GM12878 (cell line): ENCODE measurements around the gene ASXL2. TPM values are rescaled to one million over a fixed set of nuclear protein-coding genes. Genes with fewer than 3 reads are reported as not detected.

Experiments
- ATAC-seq: fragments of 200-7000 bp; cut with Tn5 transposase; 3 replicates; pipeline ENCODE4 v1.9.1; 2020; ENCODE audit warnings: mild to moderate bottlenecking, moderate library complexity
- BruUV-seq: library from RNA; stranded (reverse); fragments of 400-500 nt; replicated peaks from 2 replicates; lab custom pipeline; 2021; lab: Mats Ljungman, UMichigan
- CTCF ChIA-PET: fragments of 300-600 bp; sonication (Branson Sonifier 250); formaldehyde crosslinking; extraction: SDS; loops from one replicate; lab custom pipeline; 2021; ENCODE audit warnings: inconsistent platforms; lab: Yijun Ruan, JAX
- POLR2A ChIA-PET: fragments of 350-600 bp; formaldehyde crosslinking; extraction: SDS; loops from one replicate; lab custom pipeline; 2021; ENCODE audit warnings: inconsistent platforms; lab: Charles Lee
- RAD21 ChIA-PET: fragments of 300-600 bp; sonication (Branson Sonifier 250); formaldehyde crosslinking; loops from one replicate; lab custom pipeline; 2023; ENCODE audit warnings: antibody characterized with exemption; ENCODE audit not compliant: unreplicated experiment; lab: Charles Lee
- SMC1A ChIA-PET: fragments of 300-600 bp; sonication (Branson Sonifier 250); formaldehyde crosslinking; loops from one replicate; lab custom pipeline; 2023; ENCODE audit not compliant: unreplicated experiment, uncharacterized antibody; lab: Charles Lee
- DNase-seq: peaks from one replicate; pipeline ENCODE4 v3.0.0-alpha.2; 2011; ENCODE audit warnings: low read depth, low spot score
- FAIRE-seq: peaks from 3 replicates; lab custom pipeline; 2011; peaks lifted over from hg19 to GRCh38; lab: Jason Lieb, UNC
- H2AFZ ChIP-seq: 2 replicates; pipeline ENCODE4 v1.6.0; 2011; ENCODE audit warnings: low read depth, low read length, control low read depth; ENCODE audit not compliant: control insufficient read depth
- H3K27ac ChIP-seq: 2 replicates; pipeline ENCODE4 v1.5.1; 2011; ENCODE audit warnings: control low read depth; ENCODE audit not compliant: control insufficient read depth, insufficient read depth
- H3K27me3 ChIP-seq, 2 experiments: replicated peaks in 1 of 2; 2 replicates each; pipeline versions ENCODE4 v1.6.0 to v1.6.1; 2011; ENCODE audit warnings: low read length in 1 of 2; ENCODE audit not compliant: control insufficient read depth in 2 of 2, insufficient read depth in 2 of 2
- H3K36me3 ChIP-seq, 2 experiments: 2 replicates each; pipeline ENCODE4 v1.5.1; 2011; ENCODE audit warnings: low read length in 1 of 2; ENCODE audit not compliant: control insufficient read depth in 2 of 2, insufficient read depth in 2 of 2
- H3K4me1 ChIP-seq: 2 replicates; pipeline ENCODE4 v1.6.1; 2011; ENCODE audit warnings: mild to moderate bottlenecking, low read length, moderate library complexity, mixed read lengths; ENCODE audit not compliant: control insufficient read depth, insufficient read depth
- H3K4me2 ChIP-seq: 2 replicates; pipeline ENCODE4 v1.6.0; 2011; ENCODE audit warnings: control low read depth; ENCODE audit not compliant: control insufficient read depth, insufficient read depth
- H3K4me3 ChIP-seq: fragments of 200-600 bp; sonication (generic); 2 replicates; pipeline ENCODE4 v1.5.1; 2016
- H3K79me2 ChIP-seq: 2 replicates; pipeline ENCODE4 v1.6.0; 2011; ENCODE audit warnings: low read length; ENCODE audit not compliant: control insufficient read depth, insufficient read depth
- H3K9ac ChIP-seq: 2 replicates; pipeline ENCODE4 v1.8.0; 2011; ENCODE audit warnings: low read length, control low read depth, mixed read lengths; ENCODE audit not compliant: control insufficient read depth, insufficient read depth
- H3K9me3 ChIP-seq: replicated peaks from 3 replicates; pipeline ENCODE4 v1.5.1; 2011; ENCODE audit warnings: mild to moderate bottlenecking, low read length; ENCODE audit not compliant: control insufficient read depth, insufficient read depth
- H4K20me1 ChIP-seq: 2 replicates; pipeline ENCODE4 v1.6.0; 2011; ENCODE audit not compliant: control insufficient read depth, insufficient read depth
- EED ChIP-seq: sonication (generic); IDR thresholded peaks from 2 replicates; pipeline ENCODE4 v1.6.1; 2016; ENCODE audit warnings: antibody characterized with exemption, low read depth
- HCFC1 ChIP-seq: fragments of 150-350 bp; IDR thresholded peaks from 2 replicates; pipeline ENCODE4 v1.6.1; 2014; ENCODE audit warnings: low read length
- MTA3 ChIP-seq: IDR thresholded peaks from 2 replicates; pipeline ENCODE4 v1.6.1; 2012; ENCODE audit warnings: low read length, inconsistent platforms, borderline replicate concordance
- RAD21 ChIP-seq: IDR thresholded peaks from 2 replicates; pipeline ENCODE4 v1.6.1; 2011; ENCODE audit warnings: mild to moderate bottlenecking, low read depth, low read length, moderate library complexity; ENCODE audit not compliant: insufficient read depth
- SIX5 ChIP-seq: IDR thresholded peaks from 2 replicates; pipeline ENCODE4 v1.6.1; 2011; ENCODE audit warnings: mild to moderate bottlenecking, low read depth, low read length, moderate library complexity; ENCODE audit not compliant: severe bottlenecking
- STAT3 ChIP-seq: IDR thresholded peaks from 2 replicates; pipeline ENCODE4 v1.6.1; 2011; ENCODE audit warnings: low read depth, low read length, improper control_type of control experiment
- WGBS: methylation state at CpG from one replicate; pipeline ENCODE4 v1.1.6; 2016; ENCODE audit warnings: low lambda C conversion rate; ENCODE audit not compliant: insufficient replicate concordance, insufficient coverage; ENCODE audit errors: missing lambda C conversion rate; 5-methylcytosine and 5-hydroxymethylcytosine counted together
- in situ Hi-C: fragments of 300-500 bp; cut with MboI; formaldehyde crosslinking; loops from 9 replicates; pipeline ENCODE4 v1.14.3; 2018; ENCODE audit warnings: mixed read lengths
- intact Hi-C: fragments of 100-400 bp; cut with micrococcal nuclease; formaldehyde crosslinking; loops from one replicate; pipeline ENCODE4 v1.14.2; 2022; ENCODE audit not compliant: unreplicated experiment
- polyA plus RNA-seq, 11 experiments: library from polyadenylated mRNA; depleted of rRNA in 4 of 11; unstranded in 6 of 11; stranded (reverse) in 5 of 11; fragments of >200 nt; fragmentation: Nextera tagmentation in 4 of 11; fragmentation: Illumina TruSeq in 1 of 11; extraction: Ambion mirVana in 4 of 11; extraction: Trizol in 1 of 11; gene quantifications; 1 replicate in 1 of 11; 2 replicates in 10 of 11; pipeline versions ENCODE4 v1.2.1 to v1.2.3, GENCODE V29; 2011 to 2016; ENCODE audit warnings: inconsistent platforms in 2 of 11, missing spikeins in 2 of 11, low read depth in 1 of 11
- total RNA-seq, 4 experiments: library from RNA; depleted of rRNA in 3 of 4; stranded (reverse); fragments of >200 nt in 3 of 4; fragmentation: Illumina TruSeq in 1 of 4; extraction: Trizol in 1 of 4; gene quantifications; 2 replicates each; pipeline versions ENCODE4 v1.2.1 to v1.2.3, GENCODE V29; 2013 to 2021
- TF ChIP-seq, protein P1 (sequence below): fragments of 450-650 bp; IDR thresholded peaks from 2 replicates; pipeline ENCODE4 v1.6.1; 2016; ENCODE audit warnings: mild to moderate bottlenecking, moderate library complexity, borderline replicate concordance
- TF ChIP-seq, protein P2 (sequence below): fragments of 450-650 bp; IDR thresholded peaks from 2 replicates; pipeline ENCODE4 v1.6.1; 2016; ENCODE audit warnings: mild to moderate bottlenecking

The ASXL2 gene
- total and polyA plus RNA-seq, 10 of the 15 experiments (the other 5 are each of a cell fraction or from before 2014, with no cell fraction given), result 1.3 to 17.7 (median 5.5) TPM

DNA sequence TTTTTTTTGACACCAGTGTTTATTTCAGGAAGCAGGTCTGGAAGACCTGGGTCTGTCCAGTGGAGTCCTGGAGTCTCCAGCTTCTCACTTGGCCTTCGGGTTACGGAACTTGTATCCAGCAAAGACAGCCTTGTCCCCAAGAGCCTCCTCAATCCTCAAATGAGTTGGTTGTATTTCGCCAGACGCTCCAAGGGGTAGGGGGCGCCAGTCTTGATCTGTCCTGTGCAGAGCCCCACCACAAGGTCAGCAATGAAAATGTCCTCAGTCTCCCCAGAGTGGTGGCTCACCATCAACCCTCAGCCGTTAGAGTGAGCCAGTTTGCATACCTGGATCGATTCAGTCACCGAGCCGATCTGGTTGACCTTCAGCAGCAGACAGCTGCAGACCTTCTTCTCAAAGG is 21.9 kb downstream of the ASXL2 start (continued):
- TF ChIP-seq, protein P1, sequence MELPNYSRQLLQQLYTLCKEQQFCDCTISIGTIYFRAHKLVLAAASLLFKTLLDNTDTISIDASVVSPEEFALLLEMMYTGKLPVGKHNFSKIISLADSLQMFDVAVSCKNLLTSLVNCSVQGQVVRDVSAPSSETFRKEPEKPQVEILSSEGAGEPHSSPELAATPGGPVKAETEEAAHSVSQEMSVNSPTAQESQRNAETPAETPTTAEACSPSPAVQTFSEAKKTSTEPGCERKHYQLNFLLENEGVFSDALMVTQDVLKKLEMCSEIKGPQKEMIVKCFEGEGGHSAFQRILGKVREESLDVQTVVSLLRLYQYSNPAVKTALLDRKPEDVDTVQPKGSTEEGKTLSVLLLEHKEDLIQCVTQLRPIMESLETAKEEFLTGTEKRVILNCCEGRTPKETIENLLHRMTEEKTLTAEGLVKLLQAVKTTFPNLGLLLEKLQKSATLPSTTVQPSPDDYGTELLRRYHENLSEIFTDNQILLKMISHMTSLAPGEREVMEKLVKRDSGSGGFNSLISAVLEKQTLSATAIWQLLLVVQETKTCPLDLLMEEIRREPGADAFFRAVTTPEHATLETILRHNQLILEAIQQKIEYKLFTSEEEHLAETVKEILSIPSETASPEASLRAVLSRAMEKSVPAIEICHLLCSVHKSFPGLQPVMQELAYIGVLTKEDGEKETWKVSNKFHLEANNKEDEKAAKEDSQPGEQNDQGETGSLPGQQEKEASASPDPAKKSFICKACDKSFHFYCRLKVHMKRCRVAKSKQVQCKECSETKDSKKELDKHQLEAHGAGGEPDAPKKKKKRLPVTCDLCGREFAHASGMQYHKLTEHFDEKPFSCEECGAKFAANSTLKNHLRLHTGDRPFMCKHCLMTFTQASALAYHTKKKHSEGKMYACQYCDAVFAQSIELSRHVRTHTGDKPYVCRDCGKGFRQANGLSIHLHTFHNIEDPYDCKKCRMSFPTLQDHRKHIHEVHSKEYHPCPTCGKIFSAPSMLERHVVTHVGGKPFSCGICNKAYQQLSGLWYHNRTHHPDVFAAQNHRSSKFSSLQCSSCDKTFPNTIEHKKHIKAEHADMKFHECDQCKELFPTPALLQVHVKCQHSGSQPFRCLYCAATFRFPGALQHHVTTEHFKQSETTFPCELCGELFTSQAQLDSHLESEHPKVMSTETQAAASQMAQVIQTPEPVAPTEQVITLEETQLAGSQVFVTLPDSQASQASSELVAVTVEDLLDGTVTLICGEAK, result no peak

DNA sequence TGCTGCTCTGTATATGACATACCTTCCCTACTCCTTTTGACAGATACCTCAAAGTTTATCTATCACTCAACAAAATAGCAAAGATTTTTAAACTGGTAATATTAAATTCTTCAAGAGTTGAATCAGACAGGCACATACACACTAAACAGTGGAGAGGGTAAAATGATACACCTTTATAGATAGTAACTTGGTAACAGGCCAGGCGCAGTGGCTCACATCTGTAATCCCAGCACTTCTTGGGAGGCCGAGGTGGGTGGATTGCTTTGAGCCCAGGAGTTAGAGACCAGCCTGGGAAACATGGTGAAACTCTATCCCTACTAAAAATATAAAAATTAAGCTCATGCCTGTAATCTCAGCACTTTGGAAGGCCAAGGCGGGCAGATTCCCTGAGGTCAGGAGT is 23.2 kb downstream of the ASXL2 start:
- Histone ChIP-seq H3K27me3 (no peaks in the 10 kb centered on the region), H4K20me1 (no peaks in the 10 kb centered on the region), H3K79me2 (peaks cover 6% of the 10 kb centered on the region), H3K36me3 (peaks cover 0 to 3% of the 10 kb centered on the region in 2 experiments; a peak in 1 of 4 replicates), H3K27ac (no peak overlapping the region), H3K4me2 (no peak overlapping the region), H3K4me3 (no peak overlapping the region), H2AFZ (no peak overlapping the region), H3K9me3 (no peaks in the 10 kb centered on the region), H3K4me1 (peaks cover 9% of the 10 kb centered on the region), H3K9ac (no peak overlapping the region)
- ChIA-PET POLR2A (interaction anchor here (0.5 to 1.5 kb wide), 3 partner anchors 16 to 77 kb away, joined by 3 to 5 read pairs (median 4); partner anchors contain the start of gene ASXL2), RAD21 (interaction anchor here (2.7 to 4.2 kb wide), 2 partner anchors 24 to 248 kb away, joined by 12 to 26 read pairs; partner anchors contain the start of gene ASXL2), CTCF (interaction anchor here (1.1 to 5.4 kb wide), 6 partner anchors 12 to 290 kb away, joined by 5 to 97 read pairs (median 28); no protein-coding TSS in a partner anchor), SMC1A (interaction anchor here (0.9 to 4.4 kb wide), 2 partner anchors 9 to 66 kb away, joined by 3 to 48 read pairs; no protein-coding TSS in a partner anchor)
- BruUV-seq, result no TSS peak
- FAIRE-seq (no peak), ATAC-seq (no peak), DNase-seq (no peak)
- in situ Hi-C loops (loop anchor here (10.0 kb wide), 1 partner anchor 290 kb away; no protein-coding TSS in a partner anchor), intact Hi-C loops (no loop called here)
- WGBS, result 98% methylated on average over 3 of the region's 3 CpGs
- TF ChIP-seq EED, result no peak
- TF ChIP-seq MTA3, result no peak
- no peak for TF ChIP-seq SIX5
- TF ChIP-seq RAD21, result no peak
- TF ChIP-seq, protein P2, sequence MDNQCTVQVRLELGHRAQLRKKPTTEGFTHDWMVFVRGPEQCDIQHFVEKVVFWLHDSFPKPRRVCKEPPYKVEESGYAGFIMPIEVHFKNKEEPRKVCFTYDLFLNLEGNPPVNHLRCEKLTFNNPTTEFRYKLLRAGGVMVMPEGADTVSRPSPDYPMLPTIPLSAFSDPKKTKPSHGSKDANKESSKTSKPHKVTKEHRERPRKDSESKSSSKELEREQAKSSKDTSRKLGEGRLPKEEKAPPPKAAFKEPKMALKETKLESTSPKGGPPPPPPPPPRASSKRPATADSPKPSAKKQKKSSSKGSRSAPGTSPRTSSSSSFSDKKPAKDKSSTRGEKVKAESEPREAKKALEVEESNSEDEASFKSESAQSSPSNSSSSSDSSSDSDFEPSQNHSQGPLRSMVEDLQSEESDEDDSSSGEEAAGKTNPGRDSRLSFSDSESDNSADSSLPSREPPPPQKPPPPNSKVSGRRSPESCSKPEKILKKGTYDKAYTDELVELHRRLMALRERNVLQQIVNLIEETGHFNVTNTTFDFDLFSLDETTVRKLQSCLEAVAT, result no peak
- no peak for TF ChIP-seq HCFC1
- TF ChIP-seq STAT3, result no peak
